GM10266 (cell line): ENCODE measurements around the gene MORN3.
"Not testable (repeated sequence)": the region's sequence is repeated elsewhere in the genome, so short reads cannot be mapped to it uniquely, and the experiment has no call there.

Experiments used
- DNase-seq: peaks from one replicate; pipeline ENCODE4 v3.0.0; 2012; ENCODE audit errors: extremely low spot score
- CTCF ChIP-seq: IDR thresholded peaks from 2 replicates; pipeline ENCODE4 v1.5.1; 2012; ENCODE audit warnings: mild to moderate bottlenecking, low read depth; ENCODE audit not compliant: control insufficient read depth, insufficient read depth; ENCODE audit errors: missing control alignments

MORN3 gene

GRCh38 chr12:121712461-121713256 lies 43.2 kb upstream of the MORN3 start, which contains the start of gene TMEM120B:
Gene TMEM120B (plus strand): TSS chr12:121712752. CDS start chr12:121712896, 144 bp downstream.
- no peak for TF ChIP-seq CTCF
- DNase-seq, result peak; percentile 95

- TF ChIP-seq CTCF, result no peak
- DNase-seq, result peak; percentile 47
Observed at GRCh38 chr12:121712190-121712460, 42.7 kb upstream of the MORN3 start.

- no peak for DNase-seq
- no peak for TF ChIP-seq CTCF
Observed at GRCh38 chr12:121711361-121712189, 42.1 kb upstream of the MORN3 start.

- no peak for DNase-seq
Observed at GRCh38 chr12:121709478-121709961, 40.1 kb upstream of the MORN3 start.

GRCh38 chr12:121709064-121709424 lies 39.6 kb upstream of the MORN3 start:
- DNase-seq, result not testable (repeated sequence)

More at GRCh38 chr12:121709478-121709961, 40.1 kb upstream of the MORN3 start:
- no peak for TF ChIP-seq CTCF

GRCh38 chr12:121708313-121709063 lies 39.0 kb upstream of the MORN3 start:
- peak; percentile 43 for DNase-seq
- no peak for TF ChIP-seq CTCF

- no peak for DNase-seq
- no peak for TF ChIP-seq CTCF
Observed at GRCh38 chr12:121705514-121705913, 36.1 kb upstream of the MORN3 start.
